ENCODE measurements around the gene ATP6V0D1.

Gene ATP6V0D1

DNA sequence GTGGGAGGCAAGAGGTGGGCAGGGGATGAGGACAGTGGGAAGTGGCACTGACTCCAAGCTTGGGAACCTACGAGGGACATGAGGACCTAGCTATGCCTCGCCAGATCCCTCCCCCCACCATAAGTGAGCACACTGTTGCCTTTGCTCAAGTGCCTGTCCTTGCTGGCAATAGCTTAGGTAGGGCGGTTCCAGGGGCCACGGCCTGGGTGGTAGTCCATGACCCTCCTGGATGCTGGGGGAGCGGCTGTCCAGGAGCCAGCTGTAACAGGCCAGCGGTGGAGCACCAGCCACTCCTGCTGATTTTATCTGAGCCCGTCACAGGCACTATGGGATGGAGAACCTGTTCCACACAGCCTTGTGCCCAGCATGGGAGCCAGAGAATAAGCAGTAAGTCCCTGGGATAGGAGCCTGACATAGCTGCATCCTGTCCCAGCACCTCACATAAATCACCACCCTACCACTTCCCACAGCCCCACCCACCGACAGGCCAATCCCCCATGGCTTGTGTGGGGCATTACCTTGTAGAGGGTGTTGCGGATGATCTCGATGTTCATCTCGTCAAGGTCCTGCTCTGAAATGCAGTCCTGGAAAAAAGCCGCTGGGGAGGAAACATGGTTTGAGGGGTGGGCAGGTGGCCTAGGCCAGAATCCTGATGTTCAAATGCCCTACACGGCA lies 38.2 kb downstream of the ATP6V0D1 start:
- peaks cover 29 to 62% of the 10 kb centered on the region in 2 donors for H3K4me1 ChIP-seq (ENCODE audit: control insufficient read depth in 1 of 2, insufficient read depth in 2 of 2, low read length in 2 of 2)
- H3K27ac ChIP-seq (ENCODE audit: low read length): no peak overlapping the region
- H3K4me3 ChIP-seq (ENCODE audit: low read depth in 1 of 2, low read length in 2 of 2): no peak overlapping the region
- no peaks in the 10 kb centered on the region for H3K9me3 ChIP-seq (ENCODE audit: control insufficient read depth in 1 of 2, low read length in 2 of 2)
- H3K27me3 ChIP-seq (ENCODE audit: low read depth, low read length): no peaks in the 10 kb centered on the region
- peaks cover 38 to 57% of the 10 kb centered on the region in 2 donors for H3K36me3 ChIP-seq (ENCODE audit: control insufficient read depth in 1 of 2, insufficient read depth in 2 of 2, low read length in 2 of 2)

DNA sequence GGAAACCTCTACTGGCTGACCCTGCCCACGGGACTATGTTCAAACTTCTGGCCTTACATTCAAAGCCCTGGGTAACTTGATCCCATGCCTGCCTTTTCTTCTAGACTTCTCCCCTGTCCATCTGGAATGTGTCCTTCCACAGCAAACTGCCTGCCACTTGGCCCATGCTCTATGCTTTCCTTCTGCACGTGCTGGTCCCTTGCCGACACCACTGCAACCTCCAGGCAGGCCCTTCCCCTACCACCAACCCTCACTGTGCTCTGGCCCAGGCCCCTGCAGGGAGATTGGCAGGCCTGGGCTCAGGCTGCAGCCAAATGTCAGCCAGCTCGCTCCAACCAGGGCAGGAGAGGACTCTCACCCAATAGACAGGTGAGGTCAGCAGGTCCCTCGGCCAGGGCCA lies 39.0 kb downstream of the ATP6V0D1 start:
- H3K9me3 ChIP-seq (ENCODE audit: control insufficient read depth in 1 of 2, low read length in 2 of 2): no peaks in the 10 kb centered on the region
- H3K27me3 ChIP-seq (ENCODE audit: low read depth, low read length): no peaks in the 10 kb centered on the region
- peaks cover 24 to 53% of the 10 kb centered on the region in 2 donors for H3K4me1 ChIP-seq (ENCODE audit: control insufficient read depth in 1 of 2, insufficient read depth in 2 of 2, low read length in 2 of 2)
- H3K27ac ChIP-seq (ENCODE audit: low read length): peak overlapping the region; percentile 78
- H3K4me3 ChIP-seq (ENCODE audit: low read depth in 1 of 2, low read length in 2 of 2): no peak overlapping the region
- peaks cover 46 to 59% of the 10 kb centered on the region in 2 donors for H3K36me3 ChIP-seq (ENCODE audit: control insufficient read depth in 1 of 2, insufficient read depth in 2 of 2, low read length in 2 of 2)

DNA sequence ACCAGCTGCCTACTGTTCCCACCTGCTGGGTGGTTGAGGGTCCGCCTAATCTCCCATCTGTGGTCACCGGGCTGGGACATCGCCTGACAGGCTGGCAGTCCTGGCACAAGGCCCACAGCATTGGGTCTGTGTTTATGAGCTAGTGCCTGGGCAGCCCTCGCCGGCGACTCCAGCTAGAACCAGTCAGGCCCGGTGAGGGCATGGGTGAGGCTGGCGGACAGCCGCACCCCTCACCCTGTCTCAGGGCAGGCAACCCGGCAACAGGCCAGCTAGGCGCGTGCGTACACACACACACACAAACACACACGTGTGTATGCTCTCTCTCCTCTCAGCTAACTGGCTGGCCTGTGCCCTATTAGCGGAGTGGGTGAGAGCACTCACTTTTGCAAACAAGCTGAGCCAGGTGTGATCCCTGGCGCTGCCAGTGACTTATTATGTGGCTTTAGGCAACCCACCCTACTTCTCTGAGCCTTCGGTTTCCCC lies 39.6 kb downstream of the ATP6V0D1 start:
- no peaks in the 10 kb centered on the region for H3K27me3 ChIP-seq (ENCODE audit: low read depth, low read length)
- H3K4me1 ChIP-seq (ENCODE audit: control insufficient read depth in 1 of 2, insufficient read depth in 2 of 2, low read length in 2 of 2): peaks cover 22 to 48% of the 10 kb centered on the region in 2 donors
- peak overlapping the region; percentile 78 for H3K27ac ChIP-seq (ENCODE audit: low read length)
- H3K4me3 ChIP-seq (ENCODE audit: low read depth in 1 of 2, low read length in 2 of 2): no peak overlapping the region
- no peaks in the 10 kb centered on the region for H3K9me3 ChIP-seq (ENCODE audit: control insufficient read depth in 1 of 2, low read length in 2 of 2)
- H3K36me3 ChIP-seq (ENCODE audit: control insufficient read depth in 1 of 2, insufficient read depth in 2 of 2, low read length in 2 of 2): peaks cover 46 to 59% of the 10 kb centered on the region in 2 donors

DNA sequence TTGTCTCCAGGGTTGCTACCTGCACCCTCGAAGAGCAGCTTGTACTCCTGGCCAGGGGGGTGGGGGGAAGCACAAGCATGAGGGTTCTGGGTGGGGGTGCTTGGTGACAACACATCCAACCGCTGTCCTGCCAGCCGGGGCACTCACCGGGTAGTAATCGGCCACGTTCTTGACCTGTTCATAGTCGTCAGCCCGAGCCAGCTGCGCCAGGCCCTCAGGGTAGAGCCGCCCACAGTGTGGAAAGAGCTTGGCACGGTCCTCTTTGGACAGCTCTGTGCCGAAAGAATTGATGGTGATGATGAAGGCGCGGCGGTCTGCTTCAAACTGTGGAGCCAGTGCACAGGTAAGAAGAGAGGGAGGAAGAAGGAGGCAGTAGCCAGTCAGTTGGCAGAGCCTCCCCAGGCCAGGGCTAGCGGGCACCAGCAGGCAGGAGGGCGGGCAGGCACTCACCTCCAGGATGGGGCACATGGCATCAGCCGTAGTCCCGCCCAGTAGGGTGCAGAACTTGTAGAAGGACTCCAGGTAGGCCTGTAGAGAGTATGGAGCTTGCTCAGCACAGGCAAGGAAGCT lies 42.0 kb downstream of the ATP6V0D1 start:
- no peak overlapping the region for H3K27ac ChIP-seq (ENCODE audit: low read length)

DNA sequence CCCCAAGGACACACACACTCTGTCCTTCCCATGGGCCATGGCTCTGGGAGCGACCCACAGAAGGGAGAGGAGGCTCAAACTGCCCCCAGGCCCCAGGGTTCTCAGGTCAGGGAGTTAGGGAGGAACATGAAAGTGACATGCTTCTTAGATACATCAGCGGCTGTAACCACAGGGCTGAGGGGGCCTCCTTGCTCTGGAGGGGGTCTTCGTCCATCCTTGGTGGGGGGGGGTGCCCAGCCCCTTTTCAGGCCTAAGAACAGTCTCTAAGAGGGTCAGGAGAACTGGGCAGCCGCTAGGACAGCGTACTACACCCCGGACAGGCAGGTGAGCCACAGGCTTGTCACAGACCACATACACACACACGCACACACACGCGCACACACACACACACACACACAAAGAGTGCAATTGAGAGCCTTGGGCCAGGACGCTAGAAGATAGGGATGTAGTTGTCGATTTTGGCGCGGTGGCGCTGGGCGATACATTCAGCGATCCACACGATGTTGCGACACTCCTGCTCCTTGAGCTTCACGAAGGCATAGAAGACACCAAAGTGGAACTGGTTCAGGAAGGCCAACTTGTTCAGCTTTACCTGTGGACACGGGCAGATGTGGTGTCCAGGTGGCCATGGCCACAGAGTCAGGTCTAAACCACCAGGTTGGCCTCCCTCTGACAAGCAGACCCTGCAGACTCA lies 42.7 kb downstream of the ATP6V0D1 start:
- H3K27me3 ChIP-seq (ENCODE audit: low read depth, low read length): no peaks in the 10 kb centered on the region
- H3K4me3 ChIP-seq (ENCODE audit: low read depth in 1 of 2, low read length in 2 of 2): no peak overlapping the region
- H3K4me1 ChIP-seq (ENCODE audit: control insufficient read depth in 1 of 2, insufficient read depth in 2 of 2, low read length in 2 of 2): peaks cover 12 to 19% of the 10 kb centered on the region in 2 donors
- H3K9me3 ChIP-seq (ENCODE audit: control insufficient read depth in 1 of 2, low read length in 2 of 2): no peaks in the 10 kb centered on the region
- H3K27ac ChIP-seq (ENCODE audit: low read length): no peak overlapping the region
- H3K36me3 ChIP-seq (ENCODE audit: control insufficient read depth in 1 of 2, insufficient read depth in 2 of 2, low read length in 2 of 2): peaks cover 39 to 49% of the 10 kb centered on the region in 2 donors

More for the DNA sequence above, 42.0 kb downstream of the ATP6V0D1 start:
- H3K4me3 ChIP-seq (ENCODE audit: low read depth in 1 of 2, low read length in 2 of 2): no peak overlapping the region
- H3K9me3 ChIP-seq (ENCODE audit: control insufficient read depth in 1 of 2, low read length in 2 of 2): no peaks in the 10 kb centered on the region
- H3K27me3 ChIP-seq (ENCODE audit: low read depth, low read length): no peaks in the 10 kb centered on the region
- H3K36me3 ChIP-seq (ENCODE audit: control insufficient read depth in 1 of 2, insufficient read depth in 2 of 2, low read length in 2 of 2): peaks cover 41 to 53% of the 10 kb centered on the region in 2 donors
- peaks cover 12 to 25% of the 10 kb centered on the region in 2 donors for H3K4me1 ChIP-seq (ENCODE audit: control insufficient read depth in 1 of 2, insufficient read depth in 2 of 2, low read length in 2 of 2)

DNA sequence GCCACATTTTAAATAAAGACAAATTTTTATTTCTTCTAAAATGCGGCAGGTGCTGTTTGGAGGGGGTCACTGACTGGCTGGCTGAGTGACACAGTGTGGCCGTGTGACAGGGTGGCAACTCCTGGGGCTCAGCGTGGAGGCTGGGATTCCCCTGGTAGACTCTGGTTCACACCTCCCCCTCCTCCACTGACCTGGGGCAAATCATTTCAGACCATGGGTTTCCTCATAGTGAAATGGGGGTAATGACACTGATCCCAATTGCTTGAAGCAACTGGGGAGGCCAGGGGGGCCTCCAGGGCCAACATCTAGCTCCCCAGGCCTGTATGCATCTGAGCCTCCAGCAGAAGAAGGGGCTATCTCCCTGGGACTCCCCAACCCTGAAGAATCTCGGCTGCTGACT lies 43.4 kb downstream of the ATP6V0D1 start:
- Histone ChIP-seq H3K27ac (ENCODE audit: low read length) (no peak overlapping the region), H3K27me3 (ENCODE audit: low read depth, low read length) (no peaks in the 10 kb centered on the region), H3K36me3 (ENCODE audit: control insufficient read depth in 1 of 2, insufficient read depth in 2 of 2, low read length in 2 of 2) (peaks cover 31 to 43% of the 10 kb centered on the region in 2 donors), H3K9me3 (ENCODE audit: control insufficient read depth in 1 of 2, low read length in 2 of 2) (no peaks in the 10 kb centered on the region), H3K4me3 (ENCODE audit: low read depth in 1 of 2, low read length in 2 of 2) (no peak overlapping the region), H3K4me1 (ENCODE audit: control insufficient read depth in 1 of 2, insufficient read depth in 2 of 2, low read length in 2 of 2) (peaks cover 6 to 12% of the 10 kb centered on the region in 2 donors)

DNA sequence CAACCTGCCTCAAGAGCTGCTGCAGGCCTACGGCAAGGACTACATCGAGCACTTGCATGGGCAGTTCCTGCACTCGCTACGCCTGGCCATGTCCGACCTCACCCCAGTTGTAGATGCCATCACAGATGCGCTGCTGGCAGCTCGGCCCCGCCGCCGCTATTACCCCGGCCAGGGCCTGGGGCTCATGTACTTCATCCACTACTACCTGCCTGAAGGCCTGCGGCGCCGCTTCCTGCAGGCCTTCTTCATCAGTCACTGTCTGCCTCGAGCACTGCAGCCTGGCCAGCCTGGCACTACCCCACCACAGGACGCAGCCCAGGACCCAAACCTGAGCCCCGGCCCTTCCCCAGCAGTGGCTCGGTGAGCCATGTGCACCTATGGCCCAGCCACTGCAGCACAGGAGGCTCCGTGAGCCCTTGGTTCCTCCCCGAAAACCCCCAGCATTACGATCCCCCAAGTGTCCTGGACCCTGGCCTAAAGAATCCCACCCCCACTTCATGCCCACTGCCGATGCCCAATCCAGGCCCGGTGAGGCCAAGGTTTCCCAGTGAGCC lies 44.2 kb downstream of the ATP6V0D1 start:
- Histone ChIP-seq H3K9me3 (ENCODE audit: control insufficient read depth in 1 of 2, low read length in 2 of 2) (no peaks in the 10 kb centered on the region), H3K27ac (ENCODE audit: low read length) (no peak overlapping the region), H3K4me1 (ENCODE audit: control insufficient read depth in 1 of 2, insufficient read depth in 2 of 2, low read length in 2 of 2) (peaks cover 3 to 8% of the 10 kb centered on the region in 2 donors), H3K27me3 (ENCODE audit: low read depth, low read length) (no peaks in the 10 kb centered on the region), H3K4me3 (ENCODE audit: low read depth in 1 of 2, low read length in 2 of 2) (no peak overlapping the region), H3K36me3 (ENCODE audit: control insufficient read depth in 1 of 2, insufficient read depth in 2 of 2, low read length in 2 of 2) (peaks cover 30 to 43% of the 10 kb centered on the region in 2 donors)

DNA sequence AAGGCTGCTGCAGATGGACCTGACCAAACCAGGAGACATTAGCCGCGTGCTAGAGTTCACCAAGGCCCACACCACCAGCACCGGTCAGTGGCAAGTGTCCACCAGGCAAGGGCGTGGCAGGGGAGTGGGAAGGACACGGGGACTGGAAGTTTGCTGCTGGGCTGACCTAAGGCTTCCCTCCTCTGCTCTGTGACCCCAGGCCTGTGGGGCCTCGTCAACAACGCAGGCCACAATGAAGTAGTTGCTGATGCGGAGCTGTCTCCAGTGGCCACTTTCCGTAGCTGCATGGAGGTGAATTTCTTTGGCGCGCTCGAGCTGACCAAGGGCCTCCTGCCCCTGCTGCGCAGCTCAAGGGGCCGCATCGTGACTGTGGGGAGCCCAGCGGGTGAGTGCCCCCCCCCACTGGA lies 45.2 kb downstream of the ATP6V0D1 start:
- H3K27ac ChIP-seq (ENCODE audit: low read length): no peak overlapping the region
- H3K4me1 ChIP-seq (ENCODE audit: control insufficient read depth in 1 of 2, insufficient read depth in 2 of 2, low read length in 2 of 2): peaks cover 0 to 7% of the 10 kb centered on the region in 2 donors
- peaks cover 28 to 34% of the 10 kb centered on the region in 2 donors for H3K36me3 ChIP-seq (ENCODE audit: control insufficient read depth in 1 of 2, insufficient read depth in 2 of 2, low read length in 2 of 2)
- no peaks in the 10 kb centered on the region for H3K27me3 ChIP-seq (ENCODE audit: low read depth, low read length)
- no peaks in the 10 kb centered on the region for H3K9me3 ChIP-seq (ENCODE audit: control insufficient read depth in 1 of 2, low read length in 2 of 2)
- H3K4me3 ChIP-seq (ENCODE audit: low read depth in 1 of 2, low read length in 2 of 2): no peak overlapping the region

DNA sequence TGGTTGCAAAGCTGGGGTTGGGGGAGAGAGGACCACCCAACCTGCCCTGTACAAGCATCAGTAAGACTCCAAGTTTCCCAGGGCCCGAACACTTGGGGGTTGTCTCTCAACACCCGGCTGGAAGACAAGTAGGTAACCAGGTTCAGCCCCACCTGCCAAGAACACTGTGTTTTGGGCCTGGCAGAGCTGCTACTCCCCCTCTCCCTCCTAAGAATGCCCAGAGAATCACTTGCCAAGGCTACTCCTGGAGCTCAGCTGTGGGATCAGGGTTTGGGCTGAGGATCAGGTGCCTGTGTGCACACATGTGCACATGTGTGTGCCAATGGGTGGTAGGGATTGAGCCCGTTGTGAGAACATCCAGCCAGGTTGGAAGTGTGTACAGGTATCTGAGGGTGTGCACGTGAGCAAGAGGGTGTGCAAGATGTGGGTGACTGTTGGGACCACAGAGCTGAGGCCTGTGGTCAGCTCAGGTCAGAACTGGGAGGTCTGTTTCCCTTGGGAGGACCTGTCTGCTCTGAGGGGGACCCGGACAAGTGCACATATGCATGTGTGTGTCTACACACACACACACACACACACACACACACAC lies 47.7 kb downstream of the ATP6V0D1 start:
- peak overlapping the region; percentile 56 for H3K27ac ChIP-seq (ENCODE audit: low read length)
- no peak overlapping the region for H3K4me3 ChIP-seq (ENCODE audit: low read depth in 1 of 2, low read length in 2 of 2)

DNA sequence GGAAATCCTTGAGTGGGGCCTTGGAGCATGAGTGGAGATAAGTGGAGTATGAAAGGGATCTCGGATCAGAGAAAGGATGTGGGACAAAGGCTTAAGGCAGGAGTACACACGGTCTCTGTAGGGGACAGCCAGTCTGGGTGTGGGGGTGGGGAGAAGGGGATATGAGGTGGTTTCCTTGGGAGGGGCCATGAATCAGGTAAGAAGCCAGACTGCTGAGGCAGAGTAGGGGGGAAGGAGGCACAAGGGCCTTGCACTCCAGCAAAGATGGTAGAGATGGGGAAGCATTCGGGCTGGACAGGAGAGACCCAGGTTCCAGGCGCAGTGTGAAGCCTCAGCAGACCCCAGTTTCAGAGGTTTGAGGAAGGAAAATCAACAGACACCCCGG lies 48.5 kb downstream of the ATP6V0D1 start:
- Histone ChIP-seq H3K27me3 (ENCODE audit: low read depth, low read length) (no peaks in the 10 kb centered on the region), H3K36me3 (ENCODE audit: control insufficient read depth in 1 of 2, insufficient read depth in 2 of 2, low read length in 2 of 2) (peaks cover 5 to 6% of the 10 kb centered on the region in 2 donors), H3K4me3 (ENCODE audit: low read depth in 1 of 2, low read length in 2 of 2) (no peak overlapping the region), H3K4me1 (ENCODE audit: control insufficient read depth in 1 of 2, insufficient read depth in 2 of 2, low read length in 2 of 2) (peaks cover 0 to 21% of the 10 kb centered on the region in 2 donors), H3K27ac (ENCODE audit: low read length) (peak overlapping the region; percentile 56), H3K9me3 (ENCODE audit: control insufficient read depth in 1 of 2, low read length in 2 of 2) (no peaks in the 10 kb centered on the region)

More for the DNA sequence above, 47.7 kb downstream of the ATP6V0D1 start:
- Histone ChIP-seq H3K9me3 (ENCODE audit: control insufficient read depth in 1 of 2, low read length in 2 of 2) (no peaks in the 10 kb centered on the region), H3K36me3 (ENCODE audit: control insufficient read depth in 1 of 2, insufficient read depth in 2 of 2, low read length in 2 of 2) (peaks cover 11 to 13% of the 10 kb centered on the region in 2 donors), H3K27me3 (ENCODE audit: low read depth, low read length) (no peaks in the 10 kb centered on the region), H3K4me1 (ENCODE audit: control insufficient read depth in 1 of 2, insufficient read depth in 2 of 2, low read length in 2 of 2) (peaks cover 0 to 19% of the 10 kb centered on the region in 2 donors)

All from muscle layer of duodenum (tissue), 2 donors.